HG02571 (cell line): Measurements from ENCODE around the gene PBX4.
"Not testable (repeated sequence)": the region's sequence is repeated elsewhere in the genome, so short reads cannot be mapped to it uniquely, and the experiment has no call there.

Source experiments
- ATAC-seq: cut with Tn5 transposase; IDR thresholded peaks from one replicate; pipeline ENCODE4 v1.9.1; 2021; ENCODE audit warnings: mild to moderate bottlenecking, moderate library complexity; ENCODE audit not compliant: unreplicated experiment

PBX4 gene

DNA sequence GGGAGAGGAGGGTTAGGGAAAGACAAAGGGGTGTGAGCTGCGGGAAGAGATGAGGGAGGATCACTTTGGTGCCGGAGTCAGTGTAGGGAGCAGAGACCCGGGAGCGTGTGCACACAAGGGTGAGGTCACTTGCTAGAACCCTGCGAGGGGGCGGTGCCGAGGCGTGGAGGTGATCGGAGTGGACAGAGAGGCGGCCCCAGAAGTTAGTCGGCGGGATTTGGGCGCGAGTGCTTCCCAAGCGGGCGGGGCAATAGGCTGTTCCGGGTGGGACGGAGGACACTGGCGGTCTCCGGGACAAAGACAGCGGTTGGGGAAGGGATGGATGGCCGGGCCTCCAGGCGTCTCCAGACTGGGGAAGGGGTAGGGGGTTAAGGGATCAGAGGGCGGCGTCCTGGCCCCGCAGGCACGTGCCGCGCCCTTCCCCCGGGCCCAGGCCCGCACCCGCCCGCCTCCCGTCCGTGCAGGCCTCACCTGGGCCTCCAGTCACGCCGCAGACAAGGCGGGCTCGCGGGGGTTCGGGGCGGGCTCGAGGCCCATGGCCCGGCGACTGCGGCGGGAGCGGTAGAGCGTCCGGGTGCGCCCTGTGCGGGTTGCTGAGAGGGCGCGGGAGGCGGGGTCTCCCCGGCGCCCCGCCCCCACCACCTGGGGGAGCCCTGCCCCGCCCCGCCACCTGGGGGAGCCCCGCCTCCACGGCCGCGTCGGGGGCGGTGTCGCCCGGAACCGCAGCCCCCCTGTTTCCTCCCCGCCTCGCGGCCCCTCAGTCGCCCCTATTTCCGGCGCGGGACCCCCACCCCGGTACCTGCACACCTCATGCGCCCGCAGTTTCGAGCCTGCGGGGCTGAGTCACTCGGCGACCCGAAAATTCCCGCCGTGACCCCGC is 9.4 kb upstream of the PBX4 start, which contains the start of gene LPAR2:
TSS of gene LPAR2 (minus strand) at position 600 of the 880 bp plus-strand sequence. CDS start 945 bp downstream, outside the sequence.
- ATAC-seq: peak; percentile 59

DNA sequence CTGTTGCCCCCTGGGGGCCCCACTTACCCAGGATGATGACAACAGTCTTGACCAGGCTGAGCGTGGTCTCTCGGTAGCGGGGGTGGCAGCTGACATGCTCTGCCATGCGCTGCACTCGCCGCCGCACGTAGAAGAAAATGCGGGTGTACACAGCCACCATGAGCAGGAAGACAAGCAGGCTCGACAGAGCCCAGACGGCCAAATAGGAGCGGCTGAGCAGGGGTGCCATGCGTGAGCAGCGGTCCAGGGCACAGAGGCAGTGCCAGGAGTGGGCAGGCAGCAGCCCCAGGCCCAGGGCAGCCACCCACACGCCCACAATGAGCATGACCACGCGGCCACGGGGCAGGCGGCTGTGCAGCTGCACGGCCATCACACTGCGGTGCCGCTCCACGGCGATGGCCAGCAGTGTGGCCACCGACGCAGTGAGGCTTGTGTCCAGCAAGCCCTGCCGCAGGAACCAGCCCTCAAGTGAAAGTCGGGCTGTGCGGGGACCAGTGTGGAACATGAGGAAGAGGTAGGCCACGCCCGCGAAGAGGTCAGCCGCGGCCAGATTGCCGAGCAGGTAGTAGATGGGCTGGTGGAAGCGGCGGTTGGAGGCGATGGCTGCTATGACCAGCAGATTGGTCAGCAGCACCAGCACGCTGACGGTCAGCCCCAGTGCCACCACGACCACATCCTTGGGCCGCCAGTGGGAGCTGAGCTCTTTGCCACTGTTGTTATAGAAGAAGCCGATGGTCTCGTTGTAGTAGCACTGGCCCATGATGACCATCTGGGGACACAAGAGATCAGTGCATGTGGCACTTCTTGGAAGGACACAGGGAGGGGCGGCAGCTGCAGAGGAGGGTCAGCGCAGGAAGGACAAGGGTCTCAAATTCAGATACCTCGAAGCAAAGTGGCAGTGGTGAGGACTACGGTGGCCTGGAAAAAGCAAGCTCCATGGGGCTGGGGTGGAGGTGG is 8.3 kb upstream of the PBX4 start:
- no peak for ATAC-seq

DNA sequence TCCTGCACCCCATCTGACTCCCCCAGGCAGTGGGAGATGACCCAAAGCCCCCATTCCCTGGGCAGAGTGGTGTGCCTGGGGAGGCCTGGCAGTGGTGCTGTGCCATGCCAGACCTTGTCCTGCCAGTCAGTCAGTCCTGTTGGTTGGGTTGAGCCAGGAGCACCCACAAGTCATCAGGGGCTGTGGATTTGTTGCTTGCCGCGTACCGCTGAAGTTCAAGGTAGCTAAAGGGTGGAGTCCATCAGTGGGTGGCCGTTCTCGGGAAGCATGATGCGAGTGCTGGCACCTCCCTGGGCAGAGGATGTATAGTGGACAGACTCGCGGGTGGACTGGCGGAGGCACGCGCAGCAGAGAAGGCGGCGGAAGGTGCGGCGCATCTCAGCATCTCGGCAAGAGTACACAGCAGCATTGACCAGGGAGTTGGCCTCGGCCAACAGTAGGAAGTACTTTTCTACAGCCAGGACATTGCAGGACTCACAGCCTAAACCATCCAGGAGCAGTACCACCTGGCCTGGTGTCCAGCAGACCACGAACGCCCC is 5.6 kb upstream of the PBX4 start:
- ATAC-seq: no peak

DNA sequence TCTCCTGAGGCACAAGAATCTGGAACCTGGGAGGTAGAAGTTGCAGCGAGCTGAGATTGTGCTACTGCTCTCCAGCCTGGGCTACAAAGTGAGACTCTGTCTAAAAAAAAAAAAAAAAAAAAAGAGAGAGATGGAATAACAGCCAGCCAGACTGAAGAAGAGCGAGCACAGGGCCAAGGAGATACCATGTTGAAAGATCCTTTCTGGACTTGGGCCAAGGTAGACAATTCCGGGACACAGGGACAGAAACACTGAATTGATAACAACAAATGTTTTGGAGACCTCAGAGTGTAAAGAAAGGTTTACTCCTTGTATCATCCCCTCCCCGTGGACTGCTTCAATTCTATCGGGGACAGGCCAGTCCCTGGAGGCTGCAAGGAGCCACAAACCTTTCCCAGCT is 4.9 kb upstream of the PBX4 start:
- no peak for ATAC-seq

DNA sequence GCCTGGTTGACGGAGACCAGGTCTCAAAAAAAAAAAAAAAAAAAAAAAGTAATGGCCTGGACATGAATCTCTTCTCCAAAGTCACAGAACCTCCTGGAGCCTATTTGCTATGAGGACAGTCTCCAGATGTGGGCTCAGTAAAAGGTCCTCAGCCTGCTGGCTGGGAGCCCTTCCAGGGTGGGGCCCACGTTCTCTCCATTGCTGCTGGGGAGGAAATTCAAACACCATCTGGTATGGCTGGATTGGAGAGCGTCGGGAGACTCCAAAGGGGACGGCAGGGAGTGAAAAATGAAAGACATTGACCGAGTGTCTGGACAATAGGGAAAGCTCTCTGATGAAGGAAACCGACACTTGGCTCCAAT is 1.3 kb upstream of the PBX4 start:
- ATAC-seq: no peak

DNA sequence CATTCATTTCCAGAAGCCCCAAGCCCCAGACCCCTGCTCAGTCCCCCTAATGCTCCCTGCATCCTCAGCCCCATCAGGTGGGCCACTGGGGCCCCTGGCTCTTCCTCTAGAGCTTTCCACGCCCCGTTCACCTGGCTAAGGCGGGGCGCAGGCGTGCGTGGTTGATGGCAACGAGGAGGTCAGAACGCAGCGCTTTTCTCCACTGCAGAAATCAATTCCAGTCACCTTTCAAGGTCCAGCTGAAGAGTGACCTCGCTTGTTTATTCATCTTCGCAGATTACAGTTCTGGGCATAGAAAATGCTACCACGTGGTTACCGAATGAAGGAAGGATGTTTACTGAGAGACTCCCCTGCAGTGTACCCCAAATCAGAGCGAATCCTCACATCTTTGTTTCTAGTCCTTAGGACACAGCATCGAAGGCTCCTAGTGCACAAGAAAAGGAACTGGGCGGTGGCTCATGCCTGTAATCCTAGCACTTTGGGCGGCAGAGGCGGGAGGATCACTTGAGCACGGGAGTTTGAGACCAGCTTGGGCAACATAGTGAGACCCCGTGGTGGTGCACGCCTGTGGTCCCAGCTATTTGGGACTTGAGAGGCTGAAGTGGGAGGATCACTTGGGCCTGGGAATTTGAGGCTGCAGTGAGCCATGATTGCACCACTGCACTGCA is 828 bp upstream of the PBX4 start:
- no peak for ATAC-seq

DNA sequence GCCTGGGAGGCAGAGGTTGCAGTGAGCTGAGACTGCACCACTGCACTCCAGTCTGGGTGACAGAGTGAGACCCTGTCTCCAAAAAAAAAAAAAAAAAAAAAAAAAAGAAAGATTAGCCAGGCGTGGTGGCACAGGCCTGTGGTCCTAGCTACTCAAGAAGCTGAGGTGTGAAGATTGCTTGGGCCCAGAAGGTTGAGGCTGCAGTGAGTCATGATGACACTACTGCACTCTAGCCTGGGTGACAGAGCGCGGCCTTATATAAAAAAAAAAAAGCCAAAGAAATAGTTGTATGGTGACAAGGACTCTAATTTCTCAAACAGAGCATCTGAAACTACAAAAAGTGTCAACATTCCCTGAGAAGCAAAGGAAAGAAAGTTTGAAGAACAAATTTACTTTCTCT is 3.4 kb downstream of the PBX4 start:
- no peak for ATAC-seq

DNA sequence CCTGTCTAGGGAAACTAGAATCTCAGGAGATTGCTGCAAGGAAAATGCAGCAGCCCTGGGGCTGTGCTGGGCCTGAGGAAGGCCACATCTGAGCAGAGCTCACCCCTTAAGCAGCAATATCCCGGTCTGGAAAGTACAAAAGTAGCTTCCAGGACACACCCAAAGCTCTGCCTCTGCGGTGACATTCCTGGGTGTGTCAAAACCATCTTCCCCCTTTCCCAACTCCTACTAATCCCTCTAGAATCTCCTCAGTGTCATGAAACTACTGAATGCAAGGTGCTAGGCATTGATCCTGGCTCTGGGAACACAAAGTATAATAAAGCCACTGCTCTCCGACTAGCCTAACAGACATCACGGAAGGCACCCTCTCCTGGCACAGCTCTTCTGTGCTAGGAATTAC is 5.0 kb downstream of the PBX4 start:
- no peak for ATAC-seq

DNA sequence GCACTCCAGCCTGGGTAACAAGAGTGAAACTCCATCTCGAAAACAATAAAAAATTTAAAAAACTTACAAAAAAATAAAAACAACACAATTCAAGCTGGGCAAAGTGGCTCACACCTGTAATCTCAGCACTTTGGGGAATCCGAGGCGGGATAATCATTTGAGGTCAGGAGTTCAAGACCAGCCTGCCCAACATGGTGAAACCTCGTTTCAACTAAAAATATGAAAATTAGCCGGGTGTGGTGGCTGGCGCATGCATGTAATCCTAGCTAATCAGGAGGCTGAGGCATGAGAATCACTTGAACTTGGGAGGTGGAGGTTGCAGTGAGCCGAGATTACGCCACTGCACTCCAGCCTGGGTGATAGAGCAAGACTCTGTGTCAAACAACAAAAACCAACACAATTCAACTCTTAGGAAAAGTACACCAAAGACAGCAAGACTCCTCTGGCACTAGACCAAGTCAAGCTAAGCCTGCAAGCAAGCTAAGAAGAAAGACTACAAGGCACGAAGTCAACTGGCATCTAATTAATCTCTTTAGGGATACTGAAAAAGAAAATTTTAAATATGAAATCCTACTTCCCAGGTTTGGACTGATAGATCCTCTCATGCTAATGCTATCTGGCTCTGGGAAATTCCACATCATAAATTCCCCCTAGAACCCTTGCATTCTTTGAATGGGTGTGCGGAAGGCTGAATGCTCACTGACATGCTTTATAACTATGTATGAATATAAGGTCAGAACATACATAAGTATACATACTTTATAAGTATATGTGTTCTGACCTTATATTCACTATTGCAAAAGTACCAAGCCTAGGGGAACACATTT is 7.9 kb downstream of the PBX4 start:
- ATAC-seq: no peak

DNA sequence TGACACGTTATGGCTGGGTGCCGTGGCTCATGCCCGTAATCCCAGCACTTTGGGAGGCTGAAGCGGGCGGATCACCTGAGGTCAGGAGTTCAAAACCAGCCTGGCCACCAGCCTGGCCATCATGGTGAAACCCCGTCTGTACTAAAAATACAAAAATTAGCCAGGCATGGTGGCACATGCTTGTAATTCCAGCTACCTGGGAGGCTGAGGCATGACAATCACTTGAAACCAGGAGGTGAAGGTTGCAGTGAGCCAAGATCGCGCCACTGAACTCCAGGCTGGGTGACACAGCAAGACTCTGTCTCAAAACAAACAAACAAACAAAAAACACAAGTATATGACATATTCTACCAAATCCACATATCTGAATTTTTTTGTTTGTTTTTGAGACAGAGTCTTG is 11.8 kb downstream of the PBX4 start:
- not testable (repeated sequence) for ATAC-seq

DNA sequence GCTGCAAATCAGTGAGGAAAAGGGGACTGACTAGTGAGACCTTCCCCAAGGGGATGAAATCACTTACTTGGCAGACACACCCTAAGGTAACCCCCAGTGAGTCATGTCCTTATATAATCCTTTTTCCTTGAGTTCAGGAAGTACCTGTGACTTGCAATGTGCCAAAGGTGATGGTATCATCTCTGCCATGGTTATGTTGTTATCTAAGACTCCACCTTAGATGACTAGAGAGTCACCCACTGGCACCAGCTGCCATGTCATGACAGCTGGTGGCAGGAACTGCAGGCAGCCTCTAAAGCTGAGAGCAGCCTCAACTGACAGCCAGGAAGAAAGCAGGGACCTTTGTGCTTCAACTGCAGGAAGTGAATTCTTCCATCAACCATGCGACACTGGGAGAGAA is 12.5 kb downstream of the PBX4 start:
- no peak for ATAC-seq

DNA sequence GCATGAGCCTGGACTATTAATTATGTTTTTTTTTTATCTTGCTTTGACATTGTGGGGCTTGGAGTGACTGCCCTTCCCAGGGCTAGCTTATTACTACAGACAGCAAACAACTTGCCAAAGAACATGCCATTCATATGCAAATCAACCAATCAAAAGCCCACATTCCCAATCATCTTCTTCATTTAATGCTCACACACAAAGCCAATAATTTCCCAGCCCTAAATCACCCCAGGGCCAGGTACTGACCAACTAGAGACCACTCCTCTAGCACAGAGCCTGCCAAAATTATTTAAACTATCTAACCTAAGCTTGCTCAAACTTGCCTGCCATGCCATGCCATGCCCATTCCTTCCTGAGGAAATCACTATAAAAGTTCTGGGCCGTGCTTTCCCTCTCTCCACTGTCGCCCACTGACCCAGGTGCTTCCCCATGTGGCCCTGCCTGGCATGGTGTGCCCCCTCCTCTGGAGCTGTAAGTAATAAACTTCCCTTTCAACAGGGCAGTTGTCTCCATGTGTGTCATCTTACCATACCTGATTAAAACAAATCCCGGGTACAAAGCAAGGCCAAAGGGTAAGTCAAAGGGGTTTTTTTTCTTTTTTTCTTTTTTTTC is 15.7 kb downstream of the PBX4 start:
- no peak for ATAC-seq

DNA sequence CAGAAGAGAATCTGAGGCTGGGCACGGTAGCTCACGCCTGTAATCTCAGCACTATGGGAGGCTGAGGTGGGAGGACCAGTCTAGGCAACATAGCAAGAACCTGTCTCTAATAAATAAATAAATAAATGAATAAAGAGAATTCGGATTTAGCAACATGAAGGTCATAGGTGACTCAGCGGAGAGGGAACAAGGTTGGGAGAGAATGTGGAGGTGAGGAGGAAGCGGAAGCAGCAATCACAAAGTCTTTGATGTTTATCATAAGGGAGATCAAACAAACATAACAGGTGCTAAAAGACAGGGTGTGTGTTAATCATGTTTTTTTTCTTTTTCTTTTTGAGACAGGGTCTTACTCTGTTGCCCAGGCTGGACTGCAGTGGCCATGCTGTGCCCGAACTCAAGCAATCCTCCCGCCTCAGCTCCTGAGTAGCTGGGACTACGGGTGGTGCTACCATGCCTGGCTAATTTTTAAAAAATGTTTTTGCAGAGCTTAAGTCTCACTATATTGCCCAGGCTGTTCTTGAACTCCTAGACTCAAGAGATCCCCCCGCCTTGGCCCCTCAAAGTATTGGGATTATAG is 16.3 kb downstream of the PBX4 start:
- no peak for ATAC-seq

DNA sequence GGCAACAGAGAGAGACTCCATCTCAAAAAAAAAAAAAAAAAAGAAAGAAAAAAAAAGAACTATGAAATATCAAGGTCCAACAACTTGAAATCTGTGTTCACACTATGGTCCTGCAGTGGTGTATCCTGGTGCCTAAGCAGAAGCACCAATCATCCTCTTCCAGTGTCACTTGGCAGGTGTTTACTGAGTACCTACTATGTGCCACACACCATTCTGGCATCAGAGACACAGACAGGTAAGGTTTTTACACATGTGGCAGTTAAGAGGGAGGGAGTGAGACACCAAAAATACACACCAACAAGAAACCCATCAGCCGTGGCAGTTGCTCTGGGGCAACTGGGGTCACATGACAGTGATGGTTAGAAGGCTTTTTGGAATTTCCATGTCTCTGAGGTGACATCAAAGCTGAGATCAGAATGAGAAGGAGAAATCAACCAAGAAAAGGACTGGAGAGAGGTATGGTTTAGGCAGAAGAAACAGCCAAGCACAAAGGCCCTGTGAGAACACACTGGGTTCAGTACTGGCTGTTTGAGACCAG is 17.6 kb downstream of the PBX4 start:
- ATAC-seq: no peak

DNA sequence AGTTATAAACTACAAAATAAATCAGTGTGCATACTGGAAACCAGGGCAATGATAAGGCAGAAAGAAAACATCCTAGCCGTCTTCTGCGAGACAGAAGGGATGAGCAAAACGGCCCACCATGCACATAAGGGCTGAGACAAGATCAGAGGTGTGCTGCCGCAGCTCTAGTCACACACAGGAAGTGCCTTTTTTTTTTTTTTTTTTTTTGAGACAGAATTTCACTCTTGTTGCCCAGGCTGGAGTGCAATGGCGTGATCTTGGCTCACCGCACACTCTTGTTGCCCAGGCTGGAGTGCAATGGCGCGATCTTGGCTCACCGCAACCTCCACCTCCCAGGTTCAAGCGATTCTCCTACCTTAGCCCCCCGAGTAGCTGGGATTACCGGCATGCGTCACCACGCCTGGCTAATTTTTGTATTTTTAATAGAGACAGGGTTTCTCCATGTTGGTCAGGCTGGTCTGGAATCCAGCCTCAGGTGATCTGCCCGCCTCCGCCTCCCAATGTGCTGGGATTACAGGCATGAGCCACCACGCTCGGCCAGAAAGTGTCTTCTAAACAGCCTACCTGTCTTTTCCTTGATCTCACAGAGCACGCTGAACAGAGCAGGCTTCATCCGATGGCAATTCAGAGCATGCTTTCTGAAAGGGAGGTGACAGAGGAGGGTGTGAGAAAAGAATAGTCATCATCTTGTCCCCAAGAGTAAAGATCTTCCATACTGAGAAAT is 19.6 kb downstream of the PBX4 start:
- not testable (repeated sequence) for ATAC-seq

DNA sequence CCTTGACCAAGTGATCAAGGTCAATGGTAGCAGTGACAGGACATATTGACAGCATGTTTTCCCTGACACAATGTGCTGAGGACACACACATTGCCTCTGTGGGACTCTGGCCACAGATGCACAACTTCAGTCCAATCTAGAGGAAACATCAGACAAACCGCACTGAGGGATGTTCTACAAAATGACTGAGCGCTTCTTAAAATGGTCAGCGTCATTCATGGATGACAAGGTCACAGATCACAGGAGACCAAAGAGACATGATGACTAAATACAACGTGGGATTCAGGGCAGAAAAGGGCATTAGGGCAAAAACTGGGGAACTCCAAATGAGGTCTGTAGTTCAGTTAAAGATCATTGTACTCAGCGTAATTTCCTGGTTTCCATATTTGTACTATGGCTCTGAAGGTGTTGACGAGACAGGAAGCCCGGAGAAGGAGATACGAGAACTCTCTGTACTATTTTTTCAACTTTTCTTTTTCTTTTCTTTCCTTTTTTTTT is 20.6 kb downstream of the PBX4 start:
- ATAC-seq: peak; percentile 61

DNA sequence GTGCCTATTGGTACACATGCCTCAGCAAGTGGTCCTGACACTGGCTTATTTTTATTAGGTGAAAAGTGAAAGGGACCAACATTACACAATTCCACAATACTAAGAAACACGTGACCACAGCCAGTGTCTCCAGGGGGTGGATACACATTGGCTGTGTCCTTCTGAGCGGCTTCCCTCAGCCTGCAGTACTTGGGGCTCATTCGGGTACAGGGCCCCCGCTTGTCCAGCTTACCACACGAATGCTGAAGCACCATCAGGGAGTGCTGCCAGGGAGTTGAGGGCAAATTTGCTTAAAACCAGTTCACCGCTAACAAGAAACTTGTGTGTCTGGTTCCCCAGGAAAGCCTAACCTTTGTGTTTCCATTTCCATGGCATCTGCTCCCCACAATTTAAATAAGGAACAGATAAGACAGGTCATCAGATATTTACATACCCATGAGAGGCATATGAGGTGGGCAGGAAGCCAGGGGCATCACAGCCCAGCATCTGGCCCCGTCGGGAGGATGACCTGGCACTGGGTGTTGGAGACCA is 23.3 kb downstream of the PBX4 start:
- ATAC-seq: no peak

DNA sequence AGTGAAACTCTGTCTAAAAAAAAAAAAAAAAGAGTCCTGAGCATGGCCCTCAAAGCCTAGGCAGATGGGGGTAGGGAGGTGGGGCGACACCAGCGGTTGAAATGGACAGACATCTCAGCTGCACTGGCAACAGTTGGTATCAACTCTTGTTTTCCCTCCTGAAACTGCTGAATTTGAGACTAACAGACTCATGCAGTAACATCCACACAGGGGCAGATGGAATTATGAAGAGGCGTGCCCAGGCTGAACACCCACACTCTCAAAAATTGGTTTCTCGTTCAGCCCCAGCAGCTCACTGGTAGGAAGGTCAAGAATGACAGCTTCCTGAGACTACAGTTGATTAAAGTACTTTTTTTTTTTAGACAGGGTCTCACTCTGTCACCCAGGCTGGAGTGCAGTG is 24.1 kb downstream of the PBX4 start:
- ATAC-seq: no peak
